ENCODE data around the gene PRSS12. TPM values are rescaled to one million over a fixed set of nuclear protein-coding genes. Genes with fewer than 3 reads are reported as not detected.

Gene PRSS12
- total and polyA plus RNA-seq, 9 donors = 0.35 to 5.9 (median 1.2) TPM

GRCh38 chr4:118356111-118356510 is 3.3 kb upstream of the PRSS12 start:
- WGBS, 3 donors = 78 to 83% (median 81%) methylated on average over 4 of the region's 4 CpGs
- DNase-seq = no peak
- TF ChIP-seq EP300 (IDR thresholded peaks at IDR 0.05) = no peak
- no peak for TF ChIP-seq POLR2A (IDR thresholded peaks at IDR 0.05)
- no peak for TF ChIP-seq CTCF (IDR thresholded peaks at IDR 0.05)
- Histone ChIP-seq H3K27me3 (no peaks in the 10 kb centered on the region), H3K27ac (no peak overlapping the region), H3K9me3 (no peaks in the 10 kb centered on the region), H3K36me3 (no peaks in the 10 kb centered on the region), H3K4me1 (ENCODE audit: insufficient read depth) (peaks cover 5% of the 10 kb centered on the region), H3K4me3 (no peak overlapping the region)
- intact Hi-C loops (cut with DNase I) = no loop called here

DNA sequence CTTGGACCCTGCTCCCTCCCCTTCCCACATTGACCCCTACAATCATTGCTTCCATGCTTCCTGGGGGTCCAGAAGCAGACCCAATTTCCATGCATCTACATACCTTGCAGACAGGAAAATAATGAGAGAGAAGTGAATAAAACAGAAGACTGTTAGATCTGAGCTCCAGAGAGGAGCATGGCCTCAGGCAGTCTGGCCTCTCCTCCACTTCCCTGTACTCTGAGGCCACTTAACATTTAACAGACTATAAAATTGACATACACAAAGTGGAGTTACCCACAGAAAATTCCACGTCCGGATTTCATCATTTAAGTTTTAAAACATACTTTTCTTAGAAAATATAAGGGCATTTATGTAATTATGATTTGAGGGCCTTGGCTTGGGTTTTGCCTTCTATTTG is 2.1 kb upstream of the PRSS12 start:
- WGBS, 3 donors = 86 to 88% (median 88%) methylated on average over 2 of the region's 2 CpGs
- TF ChIP-seq POLR2A (IDR thresholded peaks at IDR 0.05) (no peak), EP300 (IDR thresholded peaks at IDR 0.05) (no peak), CTCF (IDR thresholded peaks at IDR 0.05) (no peak)
- intact Hi-C loops (cut with DNase I) = no loop called here

GRCh38 chr4:118353534-118354030 is 779 bp upstream of the PRSS12 start:
- TF ChIP-seq CTCF (IDR thresholded peaks at IDR 0.05) (no peak), EP300 (IDR thresholded peaks at IDR 0.05) (no peak), POLR2A (IDR thresholded peaks at IDR 0.05) (no peak)
- H3K4me1 ChIP-seq (ENCODE audit: insufficient read depth) = peaks cover 5% of the 10 kb centered on the region
- H3K9me3 ChIP-seq = no peaks in the 10 kb centered on the region
- no peak for DNase-seq
- no peak overlapping the region for H3K27ac ChIP-seq
- H3K36me3 ChIP-seq = no peaks in the 10 kb centered on the region
- 22 to 27% (median 24%) methylated on average over 8 of the region's 8 CpGs for WGBS, 3 donors
- H3K27me3 ChIP-seq = no peaks in the 10 kb centered on the region
- no peak overlapping the region for H3K4me3 ChIP-seq
- intact Hi-C loops (cut with DNase I) = no loop called here

More for the DNA sequence above, 2.1 kb upstream of the PRSS12 start:
- H3K4me1 ChIP-seq (ENCODE audit: insufficient read depth) = peaks cover 5% of the 10 kb centered on the region
- H3K4me3 ChIP-seq = no peak overlapping the region
- no peak for DNase-seq
- no peaks in the 10 kb centered on the region for H3K27me3 ChIP-seq
- no peaks in the 10 kb centered on the region for H3K36me3 ChIP-seq
- H3K27ac ChIP-seq = no peak overlapping the region
- H3K9me3 ChIP-seq = no peaks in the 10 kb centered on the region

DNA sequence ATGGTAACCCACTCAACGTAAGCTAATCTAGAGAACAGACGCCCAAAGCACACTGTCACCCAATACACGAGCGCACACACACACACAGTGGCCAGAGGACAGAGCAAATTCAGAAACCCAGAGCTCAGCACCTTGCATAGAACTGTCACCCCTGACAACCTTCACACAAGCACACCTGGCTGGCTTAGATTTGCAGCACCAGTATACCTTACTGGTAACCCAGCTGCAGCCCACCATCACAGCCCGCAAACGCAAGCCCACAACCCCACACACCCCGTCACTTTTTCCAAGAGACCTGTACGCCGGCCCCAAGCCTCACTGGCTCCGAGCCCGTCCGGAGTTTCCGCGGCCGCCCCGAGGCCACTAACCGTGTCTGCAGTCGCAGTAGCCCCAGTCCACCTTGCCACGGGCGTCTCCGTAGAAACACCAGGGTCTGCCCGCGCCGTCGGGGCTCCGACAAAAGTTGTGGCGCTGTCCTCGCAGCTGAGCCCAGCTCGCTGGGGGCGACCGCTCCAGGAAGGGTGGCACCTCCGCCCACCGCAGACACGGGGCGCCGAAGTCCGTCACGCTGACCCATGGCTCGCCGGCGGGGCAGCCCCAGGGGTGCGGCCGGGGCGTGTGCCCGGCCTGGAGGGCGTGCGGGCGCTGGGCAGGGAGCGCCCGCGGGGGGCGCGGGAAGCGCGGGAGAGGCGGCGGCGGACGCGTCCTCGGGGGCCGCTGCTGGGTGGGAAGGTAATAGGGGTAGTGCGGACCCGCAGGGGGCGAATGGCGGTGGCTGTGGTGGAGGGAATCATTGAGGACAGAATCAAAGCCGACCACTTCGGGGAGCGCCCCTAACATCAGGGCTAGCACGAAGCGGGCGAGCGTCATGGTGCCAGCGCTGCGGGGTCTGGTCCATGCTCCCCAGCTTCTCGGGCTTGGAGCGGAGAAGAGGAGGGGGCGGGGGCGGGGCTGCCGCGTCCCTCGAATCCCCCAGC is 664 bp downstream of the PRSS12 start:
- Histone ChIP-seq H3K4me1 (ENCODE audit: insufficient read depth) (peaks cover 5% of the 10 kb centered on the region), H3K27ac (no peak overlapping the region), H3K9me3 (no peaks in the 10 kb centered on the region), H3K36me3 (no peaks in the 10 kb centered on the region), H3K27me3 (no peaks in the 10 kb centered on the region), H3K4me3 (peak overlapping the region; percentile 44)
- intact Hi-C loops (cut with DNase I) = no loop called here
- peak in 2 of 5 donors; percentile 18 to 19 for DNase-seq
- TF ChIP-seq CTCF (IDR thresholded peaks at IDR 0.05) (no peak), EP300 (IDR thresholded peaks at IDR 0.05) (no peak), POLR2A (IDR thresholded peaks at IDR 0.05) (no peak)
- 5 to 13% (median 8%) methylated on average over 47 to 82 of the region's 82 CpGs for WGBS, 3 donors

Measured in ovary (tissue), 9 donors.